PFSK-1 (cell line): ENCODE results near the gene RMDN3.

Experiments
- FOXP2 ChIP-seq: optimal IDR thresholded peaks from 2 replicates; pipeline ENCODE3; 2011; ENCODE audit warnings: borderline replicate concordance, control low read depth, inconsistent platforms; ENCODE audit not compliant: insufficient read depth; ENCODE audit errors: extremely low read length, extremely low read depth
- POLR2AphosphoS5 ChIP-seq: IDR thresholded peaks from 2 replicates; pipeline ENCODE4 v1.6.1; 2012; ENCODE audit warnings: low read depth, mild to moderate bottlenecking, control low read depth, low read length, moderate library complexity
- SIN3A ChIP-seq: IDR thresholded peaks from 2 replicates; pipeline ENCODE4 v1.6.1; 2012; ENCODE audit warnings: mild to moderate bottlenecking, low read length, moderate library complexity, borderline replicate concordance; ENCODE audit not compliant: insufficient read depth
- TAF1 ChIP-seq: IDR thresholded peaks from 2 replicates; pipeline ENCODE4 v1.6.1; 2012; ENCODE audit warnings: low read length, control low read depth, borderline replicate concordance; ENCODE audit not compliant: insufficient read depth
- TF ChIP-seq, protein P1 (sequence below), 2 experiments: IDR thresholded peaks; 2 replicates each; pipeline versions ENCODE4 v1.6.1 to v1.8.0; 2011 to 2012; ENCODE audit warnings: low read depth in 2 of 2, low read length in 2 of 2, control low read depth in 1 of 2, inconsistent platforms in 1 of 2, mild to moderate bottlenecking in 1 of 2, moderate library complexity in 1 of 2; ENCODE audit not compliant: insufficient read depth in 1 of 2

DNA sequence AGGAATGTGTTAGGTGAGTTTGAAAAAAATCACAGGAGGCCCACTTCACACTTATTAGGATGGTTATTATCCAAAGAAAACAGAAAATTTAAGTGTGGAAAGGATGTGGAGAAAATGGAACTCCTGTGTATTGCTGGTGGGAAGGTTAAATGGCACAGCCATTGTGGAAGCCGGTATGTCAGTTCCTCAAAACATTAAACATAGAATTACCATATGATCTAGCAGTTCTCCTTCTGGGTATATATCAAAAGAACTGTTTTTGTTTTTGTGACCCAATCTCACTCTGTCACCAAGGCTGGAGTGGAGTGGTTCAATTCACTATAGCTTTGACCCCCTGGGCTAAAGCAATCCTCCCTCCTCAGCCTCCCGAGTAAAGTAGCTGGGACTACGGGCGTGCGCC lies 41.5 kb upstream of the RMDN3 start:
- TF ChIP-seq POLR2AphosphoS5 (no peak), SIN3A (no peak), TAF1 (no peak), FOXP2 (no peak)
- TF ChIP-seq, protein P1, sequence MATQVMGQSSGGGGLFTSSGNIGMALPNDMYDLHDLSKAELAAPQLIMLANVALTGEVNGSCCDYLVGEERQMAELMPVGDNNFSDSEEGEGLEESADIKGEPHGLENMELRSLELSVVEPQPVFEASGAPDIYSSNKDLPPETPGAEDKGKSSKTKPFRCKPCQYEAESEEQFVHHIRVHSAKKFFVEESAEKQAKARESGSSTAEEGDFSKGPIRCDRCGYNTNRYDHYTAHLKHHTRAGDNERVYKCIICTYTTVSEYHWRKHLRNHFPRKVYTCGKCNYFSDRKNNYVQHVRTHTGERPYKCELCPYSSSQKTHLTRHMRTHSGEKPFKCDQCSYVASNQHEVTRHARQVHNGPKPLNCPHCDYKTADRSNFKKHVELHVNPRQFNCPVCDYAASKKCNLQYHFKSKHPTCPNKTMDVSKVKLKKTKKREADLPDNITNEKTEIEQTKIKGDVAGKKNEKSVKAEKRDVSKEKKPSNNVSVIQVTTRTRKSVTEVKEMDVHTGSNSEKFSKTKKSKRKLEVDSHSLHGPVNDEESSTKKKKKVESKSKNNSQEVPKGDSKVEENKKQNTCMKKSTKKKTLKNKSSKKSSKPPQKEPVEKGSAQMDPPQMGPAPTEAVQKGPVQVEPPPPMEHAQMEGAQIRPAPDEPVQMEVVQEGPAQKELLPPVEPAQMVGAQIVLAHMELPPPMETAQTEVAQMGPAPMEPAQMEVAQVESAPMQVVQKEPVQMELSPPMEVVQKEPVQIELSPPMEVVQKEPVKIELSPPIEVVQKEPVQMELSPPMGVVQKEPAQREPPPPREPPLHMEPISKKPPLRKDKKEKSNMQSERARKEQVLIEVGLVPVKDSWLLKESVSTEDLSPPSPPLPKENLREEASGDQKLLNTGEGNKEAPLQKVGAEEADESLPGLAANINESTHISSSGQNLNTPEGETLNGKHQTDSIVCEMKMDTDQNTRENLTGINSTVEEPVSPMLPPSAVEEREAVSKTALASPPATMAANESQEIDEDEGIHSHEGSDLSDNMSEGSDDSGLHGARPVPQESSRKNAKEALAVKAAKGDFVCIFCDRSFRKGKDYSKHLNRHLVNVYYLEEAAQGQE (IDR thresholded peaks at IDR 0.05; ENCODE audit: insufficient read depth in 1 of 2, low read depth in 2 of 2, low read length in 2 of 2), result no peak
